CD4-positive, alpha-beta memory T cell (primary cell): ENCODE data around the gene ST6GALNAC5. TPM values are rescaled to one million over a fixed set of nuclear protein-coding genes. Genes with fewer than 3 reads are reported as not detected.

Experiments
- CTCF ChIA-PET: fragments of 350-600 bp; sonication (Branson Sonifier 250); formaldehyde crosslinking; loops from one replicate; lab custom pipeline; 2021; ENCODE audit warnings: inconsistent platforms; ENCODE audit not compliant: partially characterized antibody; lab: Charles Lee
- POLR2A ChIA-PET: fragments of 350-600 bp; sonication (Branson Sonifier 250); formaldehyde crosslinking; loops from one replicate; lab custom pipeline; 2021; ENCODE audit not compliant: partially characterized antibody; lab: Charles Lee
- DNase-seq, 5 donors: peaks; one replicate each; pipeline versions ENCODE4 v3.0.0 to v3.0.0-alpha.2; 2020 to 2022; ENCODE audit warnings: mixed read lengths in 1 of 5
- H3K27ac ChIP-seq: one replicate; pipeline ENCODE4 v1.7.0; 2013; ENCODE audit warnings: low read depth, low read length
- H3K27me3 ChIP-seq: 2 replicates; pipeline ENCODE4 v1.7.0; 2013; ENCODE audit warnings: mild to moderate bottlenecking, low read length, moderate library complexity; ENCODE audit not compliant: insufficient read depth
- H3K36me3 ChIP-seq: 2 replicates; pipeline ENCODE4 v1.7.0; 2013; ENCODE audit warnings: mild to moderate bottlenecking, low read length, moderate library complexity; ENCODE audit not compliant: insufficient read depth
- H3K4me1 ChIP-seq: 2 replicates; pipeline ENCODE4 v1.7.0; 2013; ENCODE audit warnings: mild to moderate bottlenecking, low read length, moderate library complexity; ENCODE audit not compliant: insufficient read depth
- H3K4me3 ChIP-seq, 2 donors: one replicate each; pipeline ENCODE4 v1.7.0; 2013; ENCODE audit warnings: low read length in 2 of 2, mild to moderate bottlenecking in 1 of 2
- H3K9me3 ChIP-seq, 2 donors: one replicate each; pipeline ENCODE4 v1.7.0; 2013; ENCODE audit warnings: low read length in 2 of 2, control low read depth in 1 of 2; ENCODE audit not compliant: control insufficient read depth in 1 of 2
- H3K27ac Mint-ChIP-seq, 7 donors: one replicate each; pipeline ENCODE4 v1.8.0; 2020 to 2021; ENCODE audit warnings: mixed read lengths in 7 of 7, mild to moderate bottlenecking in 6 of 7, inconsistent platforms in 3 of 7, moderate library complexity in 3 of 7
- H3K27me3 Mint-ChIP-seq, 2 donors: one replicate each; pipeline ENCODE4 v1.8.0; 2020 to 2021; ENCODE audit warnings: mixed read lengths in 2 of 2
- H3K36me3 Mint-ChIP-seq, 2 donors: one replicate each; pipeline ENCODE4 v1.8.0; 2020 to 2021; ENCODE audit warnings: mixed read lengths in 2 of 2, inconsistent platforms in 1 of 2, mild to moderate bottlenecking in 1 of 2
- H3K4me1 Mint-ChIP-seq, 4 donors: one replicate each; pipeline ENCODE4 v1.8.0; 2020 to 2021; ENCODE audit warnings: mixed read lengths in 4 of 4, mild to moderate bottlenecking in 1 of 4
- H3K4me3 Mint-ChIP-seq, 8 donors: one replicate each; pipeline ENCODE4 v1.8.0; 2020 to 2021; ENCODE audit warnings: mixed read lengths in 8 of 8, mild to moderate bottlenecking in 7 of 8, moderate library complexity in 6 of 8, inconsistent platforms in 3 of 8
- H3K9me3 Mint-ChIP-seq, 8 donors: one replicate each; pipeline ENCODE4 v1.8.0; 2020 to 2021; ENCODE audit warnings: mixed read lengths in 8 of 8, mild to moderate bottlenecking in 5 of 8, inconsistent platforms in 3 of 8, moderate library complexity in 1 of 8
- intact Hi-C: fragments of 100-400 bp; cut with micrococcal nuclease; formaldehyde crosslinking; loops from one replicate; pipeline ENCODE4 v1.15.1; 2023
- microRNA-seq: library from miRNA; unstranded; fragments of <30 nt; microRNA quantifications from one replicate; pipeline ENCODE4 v1.2.0, GENCODE V29; 2021; ENCODE audit warnings: borderline replicate concordance, borderline number of aligned reads, borderline microRNAs expressed, mixed read lengths
- polyA plus RNA-seq, 2 donors: library from polyadenylated mRNA; unstranded; fragments of 300-500 nt; fragmentation: Illumina TruSeq; gene quantifications; one replicate each; pipeline ENCODE4 v1.2.3, GENCODE V29; 2021
- total RNA-seq, 2 experiments: library from RNA; stranded (reverse); gene quantifications; one replicate each; pipeline ENCODE4 v1.2.3, GENCODE V29; 2021

Gene ST6GALNAC5
- total and polyA plus RNA-seq, 4 experiments from 2014 or later = 0.10 TPM; not detected in 3

DNA sequence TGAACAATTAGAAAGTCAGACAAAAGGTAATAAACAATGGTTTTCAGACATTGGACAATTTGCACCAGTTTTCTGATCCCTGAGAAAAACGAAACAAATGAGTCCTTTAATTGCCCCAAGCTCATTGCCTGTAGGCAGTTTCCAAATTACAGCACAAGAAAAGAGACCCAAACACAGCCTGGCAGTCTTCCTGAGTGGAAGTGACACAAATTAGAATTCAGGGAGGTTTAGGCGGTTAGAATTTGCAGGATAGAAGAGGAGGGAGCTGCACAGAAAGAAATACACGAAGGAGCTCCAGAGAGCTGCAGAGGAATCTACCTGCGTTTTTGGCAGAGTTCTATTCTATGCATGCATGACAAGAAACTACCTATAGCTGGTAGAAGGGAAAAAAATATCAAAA, 236.2 kb downstream of the ST6GALNAC5 start:
- Mint-ChIP-seq H3K27ac (no peak overlapping the region), H3K4me3 (no peak overlapping the region), H3K27me3 (no peaks in the 10 kb centered on the region), H3K4me1 (no peaks in the 10 kb centered on the region), H3K36me3 (peaks cover 3 to 36% of the 10 kb centered on the region in 2 donors), H3K9me3 (peaks cover 0 to 2% (median 0%) of the 10 kb centered on the region in 8 donors)
- Histone ChIP-seq H3K27me3 (no peaks in the 10 kb centered on the region), H3K9me3 (no peaks in the 10 kb centered on the region), H3K36me3 (no peaks in the 10 kb centered on the region), H3K27ac (no peak overlapping the region), H3K4me3 (no peak overlapping the region), H3K4me1 (no peaks in the 10 kb centered on the region)
- intact Hi-C loops = no loop called here
- CTCF ChIA-PET = interaction anchor here (0.8 kb wide), 1 partner anchor 10 kb away, joined by 3 read pairs; no protein-coding TSS in a partner anchor
- DNase-seq = no peak
- POLR2A ChIA-PET = no interaction called here

DNA sequence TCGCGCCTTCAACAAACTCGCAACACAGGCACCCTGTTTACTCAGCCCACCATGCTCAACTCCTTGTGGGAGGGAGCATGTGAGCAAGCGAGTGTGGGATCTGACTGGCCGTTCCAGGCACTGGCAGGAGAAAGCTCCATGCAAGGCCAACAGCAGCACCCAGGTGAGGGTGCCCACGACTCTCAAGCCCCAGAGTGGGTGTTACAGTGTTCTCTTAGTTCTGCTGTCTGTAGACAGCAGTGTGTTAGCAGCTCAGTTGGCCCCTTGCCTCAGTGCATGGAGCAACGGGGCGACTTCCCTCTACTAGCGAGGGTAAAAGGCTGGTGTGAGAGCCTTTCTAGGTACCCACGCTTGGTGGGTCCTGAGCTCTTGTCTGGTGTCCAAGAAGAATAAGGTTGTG, 237.4 kb downstream of the ST6GALNAC5 start:
- H3K27me3 ChIP-seq = no peaks in the 10 kb centered on the region
- no peaks in the 10 kb centered on the region for H3K27me3 Mint-ChIP-seq
- no peak overlapping the region for H3K27ac Mint-ChIP-seq
- intact Hi-C loops = no loop called here
- no peak overlapping the region for H3K27ac ChIP-seq
- H3K36me3 ChIP-seq = no peaks in the 10 kb centered on the region
- no peaks in the 10 kb centered on the region for H3K4me1 Mint-ChIP-seq
- no peak overlapping the region for H3K4me3 Mint-ChIP-seq
- peaks cover 0 to 4% (median 0%) of the 10 kb centered on the region in 8 donors for H3K9me3 Mint-ChIP-seq
- H3K4me3 ChIP-seq = no peak overlapping the region
- DNase-seq = no peak
- H3K36me3 Mint-ChIP-seq = peaks cover 5 to 47% of the 10 kb centered on the region in 2 donors
- CTCF ChIA-PET = no interaction called here
- POLR2A ChIA-PET = no interaction called here
- H3K4me1 ChIP-seq = no peaks in the 10 kb centered on the region
- H3K9me3 ChIP-seq = no peaks in the 10 kb centered on the region

Small RNA genes lying within 50 kb of the gene (microRNA-seq; reads per million reads assigned to microRNA genes)
- not detected for gene MIR7156
